Measurements from ENCODE around the gene MOB3B.
A peak's percentile ranks its signal among the peaks of the same experiment; 100 is the strongest.

The MOB3B gene

DNA sequence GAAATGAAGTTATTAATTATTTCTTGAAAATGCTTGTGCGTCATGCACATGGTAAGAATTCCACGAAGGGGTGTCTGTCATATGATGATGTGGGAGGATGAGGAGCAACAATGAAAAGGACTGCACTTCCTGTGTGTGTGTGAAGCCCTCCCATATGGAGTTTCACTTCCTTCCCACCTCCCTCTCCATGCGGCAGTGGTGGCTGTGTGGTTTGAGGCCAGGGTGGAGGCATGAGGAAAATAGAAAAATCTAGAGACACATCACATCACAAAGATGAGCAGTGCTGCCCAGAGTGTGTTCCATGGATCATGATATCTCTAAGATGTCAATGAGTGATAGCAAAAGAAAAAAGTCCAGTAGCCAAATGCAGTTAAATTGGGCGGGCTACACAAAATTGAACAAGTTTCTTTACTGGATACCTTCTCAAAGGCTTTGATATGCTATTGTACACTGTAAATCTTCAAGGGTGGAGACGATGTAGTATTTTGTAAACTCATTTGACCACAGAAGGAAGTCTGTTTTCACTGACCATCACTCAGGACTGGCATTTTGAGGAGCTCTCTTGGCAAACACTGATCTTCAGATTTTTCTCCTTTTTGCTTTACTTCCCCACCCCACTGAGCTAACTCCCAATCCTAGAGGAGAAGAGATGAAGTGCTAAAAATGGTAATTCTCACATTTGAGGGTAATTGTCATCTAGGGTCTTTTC is 177.0 kb downstream of the MOB3B start:
- no peak overlapping the region for H3K4me3 ChIP-seq (ENCODE audit: low read length)
- TF ChIP-seq CTCF (conservative IDR thresholded peaks at IDR 0.05; ENCODE audit: low read depth, low read length), result no peak
- DNase-seq (ENCODE audit: low read depth), result no peak

DNA sequence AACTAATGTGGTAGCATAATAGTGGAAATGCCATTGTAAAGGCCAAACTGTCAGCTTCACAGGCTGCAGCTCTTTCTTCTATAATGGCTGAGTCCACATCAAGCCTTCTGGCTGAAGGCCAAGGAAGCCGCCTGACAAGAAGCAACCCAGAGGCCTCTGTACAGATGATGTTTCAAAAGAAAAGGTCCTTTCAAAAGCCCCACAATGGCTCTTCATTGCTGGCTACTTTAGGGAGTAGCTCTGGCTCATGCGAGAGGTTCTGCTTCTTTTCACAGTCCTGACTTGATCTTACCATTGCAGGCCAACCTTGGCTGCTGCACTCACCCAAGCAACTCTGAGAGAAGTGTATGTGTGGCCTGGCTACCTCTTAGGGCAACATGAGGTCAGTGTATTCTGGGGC is 178.2 kb downstream of the MOB3B start:
- no peak for TF ChIP-seq CTCF (conservative IDR thresholded peaks at IDR 0.05; ENCODE audit: low read depth, low read length)
- DNase-seq (ENCODE audit: low read depth), result no peak
- H3K4me3 ChIP-seq (ENCODE audit: low read length), result no peak overlapping the region

- no peak for TF ChIP-seq CTCF (conservative IDR thresholded peaks at IDR 0.05; ENCODE audit: low read depth, low read length)
- DNase-seq (ENCODE audit: low read depth), result no peak
- H3K4me3 ChIP-seq (ENCODE audit: low read length), result no peak overlapping the region
Observed at GRCh38 chr9:27350382-27350976, 179.1 kb downstream of the MOB3B start.

- DNase-seq (ENCODE audit: low read depth), result no peak
- no peak for TF ChIP-seq CTCF (conservative IDR thresholded peaks at IDR 0.05; ENCODE audit: low read depth, low read length)
- H3K4me3 ChIP-seq (ENCODE audit: low read length), result no peak overlapping the region
Observed at GRCh38 chr9:27349698-27350080, 179.9 kb downstream of the MOB3B start.

GRCh38 chr9:27348785-27349697 is 180.6 kb downstream of the MOB3B start:
- H3K4me3 ChIP-seq (ENCODE audit: low read length), result no peak overlapping the region
- TF ChIP-seq CTCF (conservative IDR thresholded peaks at IDR 0.05; ENCODE audit: low read depth, low read length), result no peak
- peak; percentile 27 for DNase-seq (ENCODE audit: low read depth)

DNA sequence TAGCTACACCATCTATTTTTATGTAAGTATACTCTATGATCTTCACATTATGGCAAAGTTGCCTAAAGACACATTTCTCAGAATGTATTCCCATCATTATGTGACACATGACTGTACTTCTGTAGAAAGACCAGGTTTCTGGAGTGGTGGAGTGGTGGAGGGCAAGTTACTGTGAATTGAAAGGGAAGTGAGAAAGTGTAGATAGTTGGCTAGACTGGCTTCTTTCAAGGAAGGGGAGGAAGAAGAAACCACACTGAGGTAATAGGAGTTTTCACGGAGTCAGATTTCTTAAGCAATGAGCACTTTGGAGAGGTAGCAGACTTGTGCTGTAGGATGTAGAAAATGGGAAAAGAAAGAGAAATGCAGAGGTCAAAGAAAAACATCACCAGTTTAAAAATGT is 181.7 kb downstream of the MOB3B start:
- no peak for TF ChIP-seq CTCF (conservative IDR thresholded peaks at IDR 0.05; ENCODE audit: low read depth, low read length)
- no peak for DNase-seq (ENCODE audit: low read depth)

More for the DNA sequence above, 181.7 kb downstream of the MOB3B start:
- no peak overlapping the region for H3K4me3 ChIP-seq (ENCODE audit: low read length)

Measured in retinal pigment epithelial cell (primary cell).